PC-3 (cell line): ENCODE measurements around the gene PSMC5.

Source experiments
- EZH2 ChIP-seq: fragments of 300-600 bp; sonication (generic); IDR thresholded peaks from one replicate; pipeline ENCODE4 v1.6.1; 2017; ENCODE audit warnings: antibody characterized with exemption, mild to moderate bottlenecking, low read length; ENCODE audit not compliant: unreplicated experiment
- EZH2phosphoT487 ChIP-seq: fragments of 300-600 bp; sonication (generic); IDR thresholded peaks from 2 replicates; pipeline ENCODE4 v1.6.1; 2018; ENCODE audit warnings: mild to moderate bottlenecking, antibody characterized with exemption, low read length, borderline replicate concordance
- TF ChIP-seq, protein P1 (sequence below): fragments of 300-600 bp; sonication (generic); conservative IDR thresholded peaks from 2 replicates; pipeline ENCODE4 v1.5.1; 2017; ENCODE audit warnings: antibody characterized with exemption, low read depth, mild to moderate bottlenecking, low read length

DNA sequence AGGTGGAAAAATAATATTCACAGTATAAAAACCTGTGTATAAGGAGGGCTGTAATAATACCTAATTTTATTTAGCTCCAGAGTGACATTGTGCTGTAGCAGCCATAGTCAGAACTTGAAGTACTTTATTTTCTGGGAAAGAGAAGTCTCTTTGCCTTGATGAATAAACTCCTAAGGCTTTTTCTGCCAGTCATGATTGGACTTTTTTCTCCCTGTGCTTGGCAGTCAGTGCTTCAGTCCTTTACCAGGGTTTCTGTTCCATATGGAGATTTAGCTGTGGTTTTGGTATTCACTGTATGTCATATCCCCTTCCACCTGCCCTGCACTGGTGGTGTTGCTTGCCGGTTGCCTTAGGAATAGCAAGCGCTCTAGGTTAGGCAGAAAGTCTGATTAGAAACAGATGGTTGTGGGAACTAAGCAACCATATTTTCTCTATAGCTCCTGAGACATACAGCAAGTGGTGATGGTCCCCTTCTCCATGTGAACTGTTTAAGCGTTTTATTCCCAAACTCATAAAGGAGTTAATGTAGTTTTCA is 28.6 kb upstream of the PSMC5 start:
- TF ChIP-seq, protein P1, sequence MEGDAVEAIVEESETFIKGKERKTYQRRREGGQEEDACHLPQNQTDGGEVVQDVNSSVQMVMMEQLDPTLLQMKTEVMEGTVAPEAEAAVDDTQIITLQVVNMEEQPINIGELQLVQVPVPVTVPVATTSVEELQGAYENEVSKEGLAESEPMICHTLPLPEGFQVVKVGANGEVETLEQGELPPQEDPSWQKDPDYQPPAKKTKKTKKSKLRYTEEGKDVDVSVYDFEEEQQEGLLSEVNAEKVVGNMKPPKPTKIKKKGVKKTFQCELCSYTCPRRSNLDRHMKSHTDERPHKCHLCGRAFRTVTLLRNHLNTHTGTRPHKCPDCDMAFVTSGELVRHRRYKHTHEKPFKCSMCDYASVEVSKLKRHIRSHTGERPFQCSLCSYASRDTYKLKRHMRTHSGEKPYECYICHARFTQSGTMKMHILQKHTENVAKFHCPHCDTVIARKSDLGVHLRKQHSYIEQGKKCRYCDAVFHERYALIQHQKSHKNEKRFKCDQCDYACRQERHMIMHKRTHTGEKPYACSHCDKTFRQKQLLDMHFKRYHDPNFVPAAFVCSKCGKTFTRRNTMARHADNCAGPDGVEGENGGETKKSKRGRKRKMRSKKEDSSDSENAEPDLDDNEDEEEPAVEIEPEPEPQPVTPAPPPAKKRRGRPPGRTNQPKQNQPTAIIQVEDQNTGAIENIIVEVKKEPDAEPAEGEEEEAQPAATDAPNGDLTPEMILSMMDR: no peak
- TF ChIP-seq EZH2 (no peak), EZH2phosphoT487 (no peak)
